Neural progenitor cell (in vitro differentiated cells): ENCODE measurements around the gene SMYD2.

Experiments used
- EZH2 ChIP-seq: fragments of 200-600 bp; sonication (generic); IDR thresholded peaks from 2 replicates; pipeline ENCODE4 v1.6.1; 2017; ENCODE audit warnings: antibody characterized with exemption, mild to moderate bottlenecking, moderate library complexity
- TF ChIP-seq, protein P1 (sequence below): fragments of 200-600 bp; sonication (generic); IDR thresholded peaks from 2 replicates; pipeline ENCODE4 v1.5.1; 2017; ENCODE audit warnings: antibody characterized with exemption, mild to moderate bottlenecking

DNA sequence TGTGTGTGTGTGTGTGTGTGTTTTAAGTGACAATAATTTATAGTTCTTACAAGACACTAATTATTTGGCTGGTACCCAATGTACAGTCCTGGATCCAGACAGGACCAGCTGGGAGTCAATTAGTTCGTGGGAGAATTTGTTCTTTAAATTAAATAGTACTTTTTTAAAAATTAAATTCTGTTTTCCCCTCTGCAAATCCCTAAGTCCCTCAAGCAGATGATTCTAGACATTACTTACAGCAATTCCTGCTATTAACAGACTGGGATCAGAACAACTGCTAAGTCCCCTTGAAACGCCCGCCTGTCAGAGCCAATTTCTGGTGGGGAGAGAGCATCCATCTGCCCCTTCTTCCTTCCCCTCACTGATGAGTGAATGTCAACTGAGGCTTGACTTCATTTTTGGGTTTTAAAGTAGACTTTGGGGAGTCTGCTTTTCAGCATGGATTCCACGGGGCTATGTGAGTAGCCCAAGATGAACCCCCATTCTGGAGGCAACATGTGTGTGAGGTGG is 83.9 kb downstream of the SMYD2 start:
- TF ChIP-seq, protein P1, sequence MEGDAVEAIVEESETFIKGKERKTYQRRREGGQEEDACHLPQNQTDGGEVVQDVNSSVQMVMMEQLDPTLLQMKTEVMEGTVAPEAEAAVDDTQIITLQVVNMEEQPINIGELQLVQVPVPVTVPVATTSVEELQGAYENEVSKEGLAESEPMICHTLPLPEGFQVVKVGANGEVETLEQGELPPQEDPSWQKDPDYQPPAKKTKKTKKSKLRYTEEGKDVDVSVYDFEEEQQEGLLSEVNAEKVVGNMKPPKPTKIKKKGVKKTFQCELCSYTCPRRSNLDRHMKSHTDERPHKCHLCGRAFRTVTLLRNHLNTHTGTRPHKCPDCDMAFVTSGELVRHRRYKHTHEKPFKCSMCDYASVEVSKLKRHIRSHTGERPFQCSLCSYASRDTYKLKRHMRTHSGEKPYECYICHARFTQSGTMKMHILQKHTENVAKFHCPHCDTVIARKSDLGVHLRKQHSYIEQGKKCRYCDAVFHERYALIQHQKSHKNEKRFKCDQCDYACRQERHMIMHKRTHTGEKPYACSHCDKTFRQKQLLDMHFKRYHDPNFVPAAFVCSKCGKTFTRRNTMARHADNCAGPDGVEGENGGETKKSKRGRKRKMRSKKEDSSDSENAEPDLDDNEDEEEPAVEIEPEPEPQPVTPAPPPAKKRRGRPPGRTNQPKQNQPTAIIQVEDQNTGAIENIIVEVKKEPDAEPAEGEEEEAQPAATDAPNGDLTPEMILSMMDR, result no peak
- TF ChIP-seq EZH2, result no peak
